ENCODE data around the gene DBR1. TPM values are rescaled to one million over a fixed set of nuclear protein-coding genes. Genes with fewer than 3 reads are reported as not detected.

Gene DBR1
- total and polyA plus RNA-seq, 2 of the 13 experiments (the other 11 are each of a cell fraction or from before 2014, with no cell fraction given): 6.4 to 16.7 TPM

DNA sequence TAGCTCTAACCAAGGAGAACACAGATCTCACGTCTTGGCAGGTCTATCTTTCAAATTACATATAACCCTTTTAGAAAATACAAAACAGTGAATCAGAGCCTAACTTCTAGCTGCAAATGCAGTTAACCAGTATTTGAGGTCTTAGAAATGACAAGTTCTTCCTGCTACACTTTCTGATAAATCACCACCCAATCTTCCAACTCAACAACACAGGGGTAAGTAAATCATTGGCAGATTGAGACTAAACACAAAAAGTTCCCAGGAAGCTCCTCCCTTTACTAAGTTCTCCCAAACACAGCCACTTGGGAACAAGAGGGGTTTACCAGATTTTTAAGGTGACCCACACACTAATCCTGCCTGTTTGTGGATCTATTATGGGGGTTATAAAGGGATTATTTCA lies 42.5 kb downstream of the DBR1 start, which contains the start of gene A4GNT (continued):
- TF ChIP-seq, protein P1, sequence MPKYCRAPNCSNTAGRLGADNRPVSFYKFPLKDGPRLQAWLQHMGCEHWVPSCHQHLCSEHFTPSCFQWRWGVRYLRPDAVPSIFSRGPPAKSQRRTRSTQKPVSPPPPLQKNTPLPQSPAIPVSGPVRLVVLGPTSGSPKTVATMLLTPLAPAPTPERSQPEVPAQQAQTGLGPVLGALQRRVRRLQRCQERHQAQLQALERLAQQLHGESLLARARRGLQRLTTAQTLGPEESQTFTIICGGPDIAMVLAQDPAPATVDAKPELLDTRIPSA (CRISPR knock-in tag; IDR thresholded peaks at IDR 0.05; ENCODE audit: borderline replicate concordance): no peak
- TF ChIP-seq PPARG (CRISPR knock-in tag; conservative IDR thresholded peaks at IDR 0.05): no peak
- TF ChIP-seq, protein P2, sequence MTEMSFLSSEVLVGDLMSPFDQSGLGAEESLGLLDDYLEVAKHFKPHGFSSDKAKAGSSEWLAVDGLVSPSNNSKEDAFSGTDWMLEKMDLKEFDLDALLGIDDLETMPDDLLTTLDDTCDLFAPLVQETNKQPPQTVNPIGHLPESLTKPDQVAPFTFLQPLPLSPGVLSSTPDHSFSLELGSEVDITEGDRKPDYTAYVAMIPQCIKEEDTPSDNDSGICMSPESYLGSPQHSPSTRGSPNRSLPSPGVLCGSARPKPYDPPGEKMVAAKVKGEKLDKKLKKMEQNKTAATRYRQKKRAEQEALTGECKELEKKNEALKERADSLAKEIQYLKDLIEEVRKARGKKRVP (CRISPR knock-in tag; IDR thresholded peaks at IDR 0.05): no peak
- TF ChIP-seq ZNF382 (CRISPR knock-in tag; IDR thresholded peaks at IDR 0.05; ENCODE audit: borderline replicate concordance): no peak
- TF ChIP-seq SMAD9 (CRISPR knock-in tag; IDR thresholded peaks at IDR 0.05): no peak
- no peak for TF ChIP-seq NR2F6 (IDR thresholded peaks at IDR 0.05)
- TF ChIP-seq NR2F6 (CRISPR knock-in tag; IDR thresholded peaks at IDR 0.05): no peak
- TF ChIP-seq ZNF607 (CRISPR knock-in tag; IDR thresholded peaks at IDR 0.05; ENCODE audit: borderline replicate concordance): no peak

DNA sequence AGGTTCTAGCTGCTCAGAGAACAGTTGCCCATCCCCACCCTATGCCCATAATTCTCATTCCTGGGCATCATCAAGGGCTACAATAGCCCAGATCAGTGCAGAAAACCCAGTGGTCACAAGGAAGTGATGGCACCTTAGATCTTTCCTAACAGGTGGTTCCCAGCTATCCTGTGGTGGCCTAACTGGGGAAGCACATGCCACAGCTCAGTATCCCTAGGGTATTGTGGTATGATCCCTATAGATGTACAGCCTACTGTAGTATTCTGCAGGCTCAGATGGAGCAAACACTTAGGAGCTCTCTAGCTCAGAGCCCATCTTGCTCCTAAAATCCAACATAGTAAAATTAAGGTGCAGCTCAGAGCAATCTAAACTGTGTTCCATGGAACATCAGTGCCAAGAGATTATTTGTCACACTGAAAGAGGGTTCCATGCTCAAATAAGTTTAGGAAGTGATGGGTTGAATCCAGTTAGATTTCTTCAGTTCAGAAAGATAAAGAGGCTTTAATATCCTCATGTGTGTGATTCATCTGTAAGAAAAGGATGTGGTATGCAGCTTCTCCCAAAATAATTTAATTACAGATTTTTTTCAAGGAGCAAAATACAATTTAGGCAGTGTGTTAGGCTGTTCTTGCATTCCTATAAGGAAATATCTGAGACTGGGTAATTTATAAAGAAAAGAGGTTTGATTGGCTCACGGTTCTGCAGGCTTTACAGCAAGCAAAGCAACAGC lies 46.9 kb downstream of the DBR1 start:
- Histone ChIP-seq H3K27ac (ENCODE audit: extremely low read length, insufficient read depth, low read length) (no peak overlapping the region), H3K27me3 (ENCODE audit: control insufficient read depth in 1 of 2, insufficient read depth in 2 of 2, low read length in 2 of 2) (no peaks in the 10 kb centered on the region; a peak in 2 of 5 replicates), H3K4me1 (ENCODE audit: insufficient read depth, low read length) (no peaks in the 10 kb centered on the region), H3K4me3 (replicated peaks in 1 of 3; ENCODE audit: insufficient read depth in 1 of 3, low read depth in 2 of 3, low read length in 3 of 3) (no peak overlapping the region), H3K79me2 (ENCODE audit: insufficient read depth, low read length) (no peaks in the 10 kb centered on the region), H3K36me3 (replicated peaks in 1 of 2; ENCODE audit: control insufficient read depth in 1 of 2, insufficient read depth in 2 of 2, low read length in 2 of 2) (no peaks in the 10 kb centered on the region), H4K20me1 (ENCODE audit: insufficient read depth, low read length) (no peaks in the 10 kb centered on the region), H3K9me3 (ENCODE audit: low read length) (no peaks in the 10 kb centered on the region), H2AFZ (ENCODE audit: low read length) (no peak overlapping the region), H3K9ac (ENCODE audit: insufficient read depth, low read depth, low read length) (no peak overlapping the region), H3K4me2 (ENCODE audit: low read depth, low read length) (no peak overlapping the region)
- TF ChIP-seq HMGA1 (CRISPR knock-in tag; conservative IDR thresholded peaks at IDR 0.05) (no peak), CENPT (CRISPR knock-in tag; IDR thresholded peaks at IDR 0.05; ENCODE audit: low read depth) (no peak), ZMYM4 (CRISPR knock-in tag; IDR thresholded peaks at IDR 0.05) (no peak), SUZ12 (IDR thresholded peaks at IDR 0.05; ENCODE audit: low read depth, low read length) (no peak), ZFP36 (IDR thresholded peaks at IDR 0.05; ENCODE audit: borderline replicate concordance, low read depth, low read length, partially characterized antibody) (no peak), NFE2 (CRISPR knock-in tag; IDR thresholded peaks at IDR 0.05) (no peak), ATF7-NPFF (CRISPR knock-in tag; IDR thresholded peaks at IDR 0.05; ENCODE audit: low read depth) (no peak)
- TF ChIP-seq, protein P3, sequence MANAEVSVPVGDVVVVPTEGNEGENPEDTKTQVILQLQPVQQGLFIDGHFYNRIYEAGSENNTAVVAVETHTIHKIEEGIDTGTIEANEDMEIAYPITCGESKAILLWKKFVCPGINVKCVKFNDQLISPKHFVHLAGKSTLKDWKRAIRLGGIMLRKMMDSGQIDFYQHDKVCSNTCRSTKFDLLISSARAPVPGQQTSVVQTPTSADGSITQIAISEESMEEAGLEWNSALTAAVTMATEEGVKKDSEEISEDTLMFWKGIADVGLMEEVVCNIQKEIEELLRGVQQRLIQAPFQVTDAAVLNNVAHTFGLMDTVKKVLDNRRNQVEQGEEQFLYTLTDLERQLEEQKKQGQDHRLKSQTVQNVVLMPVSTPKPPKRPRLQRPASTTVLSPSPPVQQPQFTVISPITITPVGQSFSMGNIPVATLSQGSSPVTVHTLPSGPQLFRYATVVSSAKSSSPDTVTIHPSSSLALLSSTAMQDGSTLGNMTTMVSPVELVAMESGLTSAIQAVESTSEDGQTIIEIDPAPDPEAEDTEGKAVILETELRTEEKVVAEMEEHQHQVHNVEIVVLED (CRISPR knock-in tag; IDR thresholded peaks at IDR 0.05; ENCODE audit: borderline replicate concordance): no peak
- WGBS (ENCODE audit: low lambda C conversion rate): 13% methylated on average over 1 of the region's 1 CpG
- intact Hi-C loops (cut with micrococcal nuclease; ENCODE audit: unreplicated experiment) (no loop called here), in situ Hi-C loops (cut with HindIII; ENCODE audit: extremely low pct_ligation_motif_present, low pct_unique_long_range_greater_than_20kb) (no loop called here)
- DNase-seq (ENCODE audit: low spot score) (no peak), FAIRE-seq (no peak), ATAC-seq (no peak)
- BruUV-seq (replicated peaks): no TSS peak
- POLR2A ChIA-PET: no interaction called here
- CTCF ChIA-PET (ENCODE audit: low intra/inter-chr PET ratio, low total read pairs): no interaction called here
